GM21528 (cell line): ENCODE measurements around the gene CNTN3.

Source experiments
- ATAC-seq: cut with Tn5 transposase; IDR thresholded peaks from one replicate; pipeline ENCODE4 v1.9.1; 2021; ENCODE audit warnings: mild to moderate bottlenecking, moderate library complexity; ENCODE audit not compliant: unreplicated experiment, low FRiP score

The CNTN3 gene

GRCh38 chr3:74614107-74614967 lies at the start of gene CNTN3:
Gene CNTN3, minus strand, starts transcription at chr3:74614659. Its CDS starts 93,547 bp downstream, at chr3:74521112.
- ATAC-seq, result no peak

GRCh38 chr3:74663178-74663577 lies 48.7 kb upstream of the CNTN3 start:
- no peak for ATAC-seq

- ATAC-seq, result no peak
These were observed 47.2 kb upstream of the CNTN3 start for GRCh38 chr3:74661672-74662071.

GRCh38 chr3:74651885-74652284 lies 37.4 kb upstream of the CNTN3 start:
- no peak for ATAC-seq

- ATAC-seq, result no peak
These were observed 36.8 kb upstream of the CNTN3 start for GRCh38 chr3:74651292-74651691.

GRCh38 chr3:74648107-74648506 lies 33.6 kb upstream of the CNTN3 start:
- no peak for ATAC-seq

- no peak for ATAC-seq
These were observed 31.6 kb upstream of the CNTN3 start for GRCh38 chr3:74646094-74646493.

- no peak for ATAC-seq
These were observed 29.2 kb upstream of the CNTN3 start for GRCh38 chr3:74643636-74644035.

- no peak for ATAC-seq
These were observed 28.4 kb upstream of the CNTN3 start for GRCh38 chr3:74642876-74643275.

- no peak for ATAC-seq
These were observed 25.8 kb upstream of the CNTN3 start for GRCh38 chr3:74640211-74640610.

GRCh38 chr3:74639681-74640080 lies 25.2 kb upstream of the CNTN3 start:
- no peak for ATAC-seq

- ATAC-seq, result no peak
These were observed 22.5 kb upstream of the CNTN3 start for GRCh38 chr3:74636981-74637380.

- ATAC-seq, result no peak
These were observed 18.6 kb upstream of the CNTN3 start for GRCh38 chr3:74633021-74633420.

- ATAC-seq, result no peak
These were observed 17.1 kb upstream of the CNTN3 start for GRCh38 chr3:74631351-74632140.

- ATAC-seq, result no peak
These were observed 16.1 kb upstream of the CNTN3 start for GRCh38 chr3:74630602-74631001.

GRCh38 chr3:74626011-74626410 lies 11.6 kb upstream of the CNTN3 start:
- no peak for ATAC-seq

- ATAC-seq, result no peak
These were observed 9.8 kb upstream of the CNTN3 start for GRCh38 chr3:74624301-74624700.

GRCh38 chr3:74623261-74623836 lies 8.9 kb upstream of the CNTN3 start:
- no peak for ATAC-seq

- ATAC-seq, result no peak
These were observed 7.1 kb upstream of the CNTN3 start for GRCh38 chr3:74621581-74621980.

- ATAC-seq, result no peak
These were observed 3.3 kb upstream of the CNTN3 start for GRCh38 chr3:74617776-74618175.

- no peak for ATAC-seq
These were observed 845 bp downstream of the CNTN3 start for GRCh38 chr3:74613521-74614106.
